Testis (tissue), 2 donors: Measurements from ENCODE around the gene EFNA5.

ENCODE experiments used
- CTCF ChIP-seq, 3 experiments: fragments of 450-650 bp in 2 of 3; fragments of 200-600 bp in 1 of 3; sonication (generic) in 1 of 3; IDR thresholded peaks; one replicate each; pipeline ENCODE4 v1.5.1; 2016 to 2019; ENCODE audit warnings: antibody characterized with exemption in 3 of 3, mild to moderate bottlenecking in 2 of 3, moderate library complexity in 1 of 3
- POLR2A ChIP-seq: fragments of 450-650 bp; IDR thresholded peaks from one replicate; pipeline ENCODE4 v1.6.1; 2017; ENCODE audit warnings: antibody characterized with exemption, mild to moderate bottlenecking, moderate library complexity

DNA sequence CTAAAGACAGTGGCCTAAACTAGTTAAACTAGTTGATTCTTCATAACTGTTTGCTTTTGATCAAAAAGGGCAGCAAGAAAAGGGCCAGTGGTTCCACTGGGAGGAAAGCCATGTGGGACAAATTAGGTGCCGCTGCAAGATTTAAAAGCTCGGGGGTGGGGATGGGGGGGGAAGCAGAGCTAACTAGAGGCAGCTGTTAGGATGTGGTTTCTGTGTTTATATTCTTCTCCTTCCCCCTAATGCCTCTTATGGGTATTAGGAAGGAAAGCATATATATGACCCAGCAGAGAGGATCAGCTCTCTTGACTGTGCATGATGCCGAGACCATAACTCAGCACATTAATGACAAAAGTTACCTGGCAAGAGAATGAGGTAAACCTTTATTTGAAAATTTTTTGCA lies 65.7 kb downstream of the EFNA5 start:
- TF ChIP-seq POLR2A: no peak
- no peak for TF ChIP-seq CTCF (IDR thresholded peaks at IDR 0.05)
